Effector memory CD8-positive, alpha-beta T cell (primary cell): ENCODE data around the gene SPINT2.

ENCODE experiments used
- ATAC-seq: fragments of 150-1000 bp; cut with Tn5 transposase; replicated peaks from 2 replicates; pipeline ENCODE4 v1.10.0; 2021; ENCODE audit warnings: mild to moderate bottlenecking, moderate library complexity
- DNase-seq, 3 experiments: peaks; one replicate each; pipeline ENCODE4 v3.0.0; 2021
- H3K27ac Mint-ChIP-seq, 2 donors: one replicate each; pipeline ENCODE4 v1.8.0; 2022; ENCODE audit warnings: mild to moderate bottlenecking in 2 of 2, mixed read lengths in 2 of 2, moderate library complexity in 2 of 2
- H3K27me3 Mint-ChIP-seq, 2 donors: one replicate each; pipeline ENCODE4 v1.8.0; 2022; ENCODE audit warnings: mixed read lengths in 2 of 2
- H3K36me3 Mint-ChIP-seq: one replicate; pipeline ENCODE4 v1.8.0; 2022; ENCODE audit warnings: mild to moderate bottlenecking, moderate library complexity, mixed read lengths; ENCODE audit not compliant: insufficient read depth
- H3K4me1 Mint-ChIP-seq, 2 donors: one replicate each; pipeline ENCODE4 v1.8.0; 2022; ENCODE audit warnings: low read depth in 2 of 2, mixed read lengths in 2 of 2
- H3K4me3 Mint-ChIP-seq, 2 donors: one replicate each; pipeline ENCODE4 v1.8.0; 2022; ENCODE audit warnings: mild to moderate bottlenecking in 2 of 2, mixed read lengths in 2 of 2, moderate library complexity in 2 of 2
- H3K9me3 Mint-ChIP-seq, 2 donors: one replicate each; pipeline ENCODE4 v1.8.0; 2022; ENCODE audit warnings: mixed read lengths in 2 of 2

SPINT2 gene

DNA sequence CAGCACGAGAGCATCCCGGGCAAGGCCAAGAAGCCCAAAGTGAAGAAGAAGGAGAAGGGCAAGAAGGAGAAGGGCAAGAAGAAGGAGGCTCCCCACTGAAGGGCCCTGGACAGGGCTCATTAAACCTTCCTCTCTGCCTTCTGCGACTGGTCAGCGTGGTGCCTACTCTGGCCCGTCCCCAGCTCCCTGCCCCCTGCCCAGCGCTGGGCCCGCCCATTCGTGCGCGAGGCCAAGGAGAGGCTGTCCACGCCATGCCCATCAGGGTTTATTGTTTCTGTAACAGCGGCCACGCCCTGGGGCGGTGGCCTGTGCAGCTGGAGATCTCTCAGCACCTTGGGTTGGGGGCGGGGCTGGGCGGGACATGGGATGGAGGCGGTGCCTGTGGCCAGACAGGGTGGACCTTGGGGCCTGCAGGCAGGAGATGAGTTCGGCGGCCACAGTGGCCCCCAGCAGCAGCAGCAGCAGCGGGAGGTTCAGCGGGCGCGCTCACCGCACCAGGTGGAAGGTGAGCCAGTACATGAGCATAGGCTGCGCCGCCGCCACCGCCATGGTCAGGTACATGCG, 40.6 kb downstream of the SPINT2 start:
- ATAC-seq (no peak), DNase-seq (no peak)
- Mint-ChIP-seq H3K27ac (no peak overlapping the region), H3K4me1 (peaks cover 0 to 3% of the 10 kb centered on the region in 2 donors), H3K36me3 (peaks cover 9% of the 10 kb centered on the region), H3K9me3 (no peaks in the 10 kb centered on the region), H3K27me3 (no peaks in the 10 kb centered on the region), H3K4me3 (no peak overlapping the region)

DNA sequence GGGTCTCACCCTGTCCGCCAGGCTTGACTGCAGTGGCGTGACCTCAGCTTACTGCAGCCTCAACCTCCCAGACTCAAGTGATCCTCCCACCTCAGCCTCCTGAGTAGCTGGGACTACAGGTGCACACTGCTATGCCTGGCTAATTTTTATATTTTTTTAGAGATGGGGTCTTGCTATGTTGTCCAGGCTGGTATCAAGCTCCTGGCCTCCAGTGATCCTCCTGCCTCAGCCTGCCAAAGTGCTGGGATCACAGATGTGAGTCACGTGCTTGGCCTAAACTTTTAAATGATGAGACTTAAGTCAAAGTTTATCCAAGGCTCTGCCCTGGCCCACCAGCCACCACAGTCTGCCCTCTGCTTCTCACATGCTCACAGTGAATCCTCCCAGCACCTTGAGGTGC, 41.9 kb downstream of the SPINT2 start:
- Mint-ChIP-seq H3K9me3 (no peaks in the 10 kb centered on the region), H3K27ac (no peak overlapping the region), H3K4me1 (peaks cover 0 to 7% of the 10 kb centered on the region in 2 donors), H3K36me3 (peaks cover 9% of the 10 kb centered on the region), H3K27me3 (no peaks in the 10 kb centered on the region), H3K4me3 (no peak overlapping the region)
- no peak for ATAC-seq
- no peak for DNase-seq

DNA sequence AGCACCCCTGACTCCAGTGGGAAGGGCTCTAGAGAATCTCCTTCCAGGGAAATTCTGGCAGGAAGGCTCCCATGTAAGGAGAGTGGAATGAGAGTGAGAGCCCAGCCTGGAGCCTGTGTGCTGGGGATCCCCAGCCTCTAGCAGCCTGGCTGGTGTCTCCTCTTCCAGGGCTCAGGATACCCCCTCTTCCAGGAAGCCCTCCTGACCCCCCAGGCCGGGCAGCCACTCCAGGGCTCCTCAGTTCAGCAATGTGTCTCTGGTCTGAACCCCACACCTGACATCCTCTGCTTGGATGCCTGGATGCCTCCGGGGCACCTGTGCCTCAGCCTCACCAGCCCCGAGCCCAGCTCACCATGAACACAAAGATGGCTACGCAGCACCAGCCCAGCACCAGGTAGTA, 42.7 kb downstream of the SPINT2 start:
- no peak for ATAC-seq
- no peak for DNase-seq
- H3K4me3 Mint-ChIP-seq: no peak overlapping the region
- H3K27me3 Mint-ChIP-seq: no peaks in the 10 kb centered on the region
- no peaks in the 10 kb centered on the region for H3K9me3 Mint-ChIP-seq
- peaks cover 9% of the 10 kb centered on the region for H3K36me3 Mint-ChIP-seq
- H3K4me1 Mint-ChIP-seq: peaks cover 0 to 10% of the 10 kb centered on the region in 2 donors
- H3K27ac Mint-ChIP-seq: no peak overlapping the region

DNA sequence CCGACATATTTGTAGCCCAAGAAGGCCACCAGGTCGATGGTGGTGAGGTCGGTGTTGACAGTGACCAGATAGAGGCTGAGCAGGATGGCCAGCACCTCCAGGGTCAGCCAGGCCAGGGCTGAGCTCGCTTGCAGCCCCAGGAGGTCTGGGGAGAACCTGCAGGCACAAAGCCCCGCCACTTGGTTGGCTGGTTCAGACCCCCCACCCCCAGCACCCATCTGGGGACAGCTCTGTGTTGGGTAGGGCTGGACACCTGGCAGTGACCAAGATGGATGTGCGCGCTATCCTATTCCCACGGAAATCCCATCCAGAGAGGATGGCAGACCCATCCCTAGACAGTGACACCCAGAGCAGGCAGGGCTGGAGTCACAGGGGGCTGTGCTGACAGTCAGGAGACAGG, 43.2 kb downstream of the SPINT2 start:
- DNase-seq: no peak
- peaks cover 9% of the 10 kb centered on the region for H3K36me3 Mint-ChIP-seq

DNA sequence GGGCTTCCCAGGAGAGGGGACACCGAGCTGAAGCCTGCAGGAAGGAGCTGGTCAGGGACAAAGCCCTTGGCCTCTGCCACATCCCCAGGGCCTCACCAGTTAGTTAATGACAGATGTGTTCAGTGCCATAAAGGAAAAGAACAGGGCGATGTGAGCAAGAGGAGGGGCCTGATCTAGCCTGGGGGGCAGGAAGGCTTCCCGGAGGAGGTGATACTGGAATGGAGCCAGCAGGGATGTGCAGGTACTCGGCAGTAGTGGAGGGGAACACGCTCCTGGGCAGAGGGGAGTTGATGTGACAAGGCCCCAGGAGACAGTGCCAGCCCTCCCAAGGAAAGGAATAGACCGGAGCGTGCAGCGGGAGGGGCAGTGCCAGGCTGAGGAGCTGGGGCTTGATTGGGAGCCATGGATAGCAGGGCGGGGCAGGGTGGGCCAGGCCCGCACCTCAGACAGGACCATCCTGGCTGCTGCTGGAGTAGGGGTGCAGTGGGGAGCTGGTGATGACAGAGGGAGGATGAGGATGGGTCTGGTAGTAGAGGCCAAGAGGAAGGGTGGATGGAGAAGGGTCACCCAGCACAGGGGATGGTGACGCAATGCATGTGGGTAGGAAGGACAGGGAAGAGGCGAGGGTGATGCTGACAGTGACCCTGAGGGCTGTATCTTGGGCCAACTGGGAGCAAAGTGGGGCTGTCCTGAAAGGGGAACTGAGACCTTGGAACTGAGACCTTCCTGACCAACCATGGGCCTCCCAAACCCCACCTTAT, 43.8 kb downstream of the SPINT2 start:
- no peak for DNase-seq
- peaks cover 9% of the 10 kb centered on the region for H3K36me3 Mint-ChIP-seq
- no peaks in the 10 kb centered on the region for H3K9me3 Mint-ChIP-seq
- H3K4me3 Mint-ChIP-seq: no peak overlapping the region
- ATAC-seq: no peak
- no peak overlapping the region for H3K27ac Mint-ChIP-seq
- peaks cover 8 to 10% of the 10 kb centered on the region in 2 donors for H3K4me1 Mint-ChIP-seq
- H3K27me3 Mint-ChIP-seq: no peaks in the 10 kb centered on the region

More for the DNA sequence above, 43.2 kb downstream of the SPINT2 start:
- ATAC-seq: no peak
- no peak overlapping the region for H3K4me3 Mint-ChIP-seq
- no peaks in the 10 kb centered on the region for H3K27me3 Mint-ChIP-seq
- peaks cover 4 to 10% of the 10 kb centered on the region in 2 donors for H3K4me1 Mint-ChIP-seq
- H3K27ac Mint-ChIP-seq: no peak overlapping the region
- H3K9me3 Mint-ChIP-seq: no peaks in the 10 kb centered on the region

DNA sequence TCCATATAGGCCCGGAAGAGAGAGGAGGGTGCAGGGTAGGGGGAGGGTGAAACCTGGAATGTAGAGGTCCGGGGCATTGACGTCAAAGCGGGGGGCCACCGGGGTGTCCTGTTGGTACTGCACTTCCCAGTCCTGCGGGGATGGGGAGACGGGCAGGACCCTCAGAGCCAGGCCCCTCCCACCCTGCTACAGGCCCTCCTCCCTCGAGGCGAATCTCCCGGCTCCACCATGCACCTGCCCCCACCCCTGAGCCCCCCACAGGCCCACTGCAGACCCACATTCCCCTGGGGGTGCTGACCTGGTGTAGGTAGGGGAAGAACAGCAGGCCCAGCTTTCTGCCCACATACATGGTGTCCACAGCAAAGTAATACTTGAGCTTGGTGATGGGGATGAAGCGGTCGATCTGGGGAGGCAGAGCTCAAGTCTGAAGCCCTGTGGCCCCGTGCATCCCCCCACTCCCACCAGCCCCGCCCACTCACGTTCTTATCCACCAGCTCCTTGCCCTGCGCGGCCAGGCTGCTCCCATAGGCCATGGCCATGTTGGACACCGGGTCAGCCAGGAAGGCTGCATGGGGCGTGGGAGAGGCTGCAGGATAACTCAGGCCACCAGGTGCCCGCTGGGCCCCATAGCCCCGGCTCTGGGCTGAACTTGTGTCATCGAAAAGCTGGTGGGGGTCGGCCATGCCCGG, 44.7 kb downstream of the SPINT2 start:
- DNase-seq: no peak
- no peaks in the 10 kb centered on the region for H3K27me3 Mint-ChIP-seq
- H3K27ac Mint-ChIP-seq: no peak overlapping the region
- no peaks in the 10 kb centered on the region for H3K9me3 Mint-ChIP-seq
- peaks cover 13% of the 10 kb centered on the region in 2 donors for H3K4me1 Mint-ChIP-seq
- no peak for ATAC-seq
- no peak overlapping the region for H3K4me3 Mint-ChIP-seq
- peaks cover 6% of the 10 kb centered on the region for H3K36me3 Mint-ChIP-seq

DNA sequence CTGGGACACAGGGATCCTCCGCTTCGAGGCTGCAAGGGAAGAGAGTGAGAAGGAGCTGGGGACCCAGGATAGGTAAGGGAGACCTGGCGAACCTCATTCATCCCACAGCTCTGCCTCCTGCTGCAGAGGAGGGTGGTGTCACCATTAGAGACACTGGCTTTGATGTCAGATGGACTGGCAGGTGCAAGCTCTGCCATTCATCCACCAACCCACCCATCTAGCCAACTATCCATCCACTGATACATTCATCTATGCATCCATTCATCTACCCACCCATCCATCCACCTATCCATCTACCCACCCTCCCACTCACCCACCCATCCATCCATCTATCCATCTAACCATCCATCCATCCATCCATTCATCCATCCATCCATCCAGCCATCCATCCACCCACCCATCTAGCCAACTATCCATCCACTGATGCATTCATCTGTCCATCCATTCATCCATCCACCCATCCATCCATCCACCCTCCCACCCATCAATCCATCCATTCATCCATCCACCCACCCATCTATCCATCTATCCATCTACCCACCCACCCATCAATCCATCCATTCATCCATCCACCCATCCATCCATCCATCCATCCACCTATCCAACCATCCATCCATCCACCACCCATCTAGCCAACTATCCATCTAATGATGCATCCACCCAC, 45.4 kb downstream of the SPINT2 start:
- H3K4me1 Mint-ChIP-seq: peaks cover 13% of the 10 kb centered on the region in 2 donors
- no peak overlapping the region for H3K27ac Mint-ChIP-seq
- no peaks in the 10 kb centered on the region for H3K9me3 Mint-ChIP-seq
- no peak for DNase-seq
- H3K36me3 Mint-ChIP-seq: peaks cover 6% of the 10 kb centered on the region
- no peaks in the 10 kb centered on the region for H3K27me3 Mint-ChIP-seq
- no peak overlapping the region for H3K4me3 Mint-ChIP-seq
- no peak for ATAC-seq

DNA sequence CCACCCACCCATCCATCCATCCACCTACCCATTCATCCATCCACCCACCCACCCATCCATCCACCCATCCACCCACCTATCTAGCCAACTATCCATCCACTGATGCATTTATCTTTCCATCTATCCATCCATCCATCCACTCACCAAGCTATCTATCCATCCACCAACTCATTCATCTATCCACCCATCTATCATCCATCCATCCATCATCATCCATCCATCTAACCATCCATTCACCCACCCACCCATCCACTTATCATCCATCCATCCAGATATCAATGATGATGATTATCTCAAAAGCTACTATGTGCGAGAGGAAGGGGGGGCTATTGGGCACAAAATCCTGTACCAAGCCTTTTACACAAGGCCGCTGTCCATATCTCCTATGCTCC, 45.9 kb downstream of the SPINT2 start:
- no peak overlapping the region for H3K4me3 Mint-ChIP-seq
- peaks cover 13 to 15% of the 10 kb centered on the region in 2 donors for H3K4me1 Mint-ChIP-seq
- DNase-seq (no peak), ATAC-seq (no peak)
- H3K27ac Mint-ChIP-seq: no peak overlapping the region
- H3K9me3 Mint-ChIP-seq: no peaks in the 10 kb centered on the region
- peaks cover 9% of the 10 kb centered on the region for H3K36me3 Mint-ChIP-seq
- no peaks in the 10 kb centered on the region for H3K27me3 Mint-ChIP-seq

DNA sequence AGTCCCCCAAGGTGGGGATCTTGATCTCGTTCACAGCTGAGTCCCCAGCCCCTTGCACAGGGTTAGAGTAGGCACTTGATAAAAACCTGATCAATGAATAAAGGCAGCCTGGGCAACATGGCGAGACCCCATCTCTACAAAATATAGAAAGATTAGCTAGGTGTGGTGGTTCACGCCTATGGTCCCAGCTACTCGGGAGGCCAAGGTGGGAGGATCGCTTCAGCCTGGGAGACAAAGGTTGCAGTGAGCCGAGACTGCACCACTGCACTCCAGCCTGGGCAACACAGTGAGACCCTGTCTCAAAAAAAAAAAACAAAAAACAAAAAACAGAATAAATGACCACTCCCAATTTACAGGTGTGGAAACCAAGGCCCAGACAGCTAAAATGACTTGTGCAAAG, 46.6 kb downstream of the SPINT2 start:
- no peaks in the 10 kb centered on the region for H3K9me3 Mint-ChIP-seq

DNA sequence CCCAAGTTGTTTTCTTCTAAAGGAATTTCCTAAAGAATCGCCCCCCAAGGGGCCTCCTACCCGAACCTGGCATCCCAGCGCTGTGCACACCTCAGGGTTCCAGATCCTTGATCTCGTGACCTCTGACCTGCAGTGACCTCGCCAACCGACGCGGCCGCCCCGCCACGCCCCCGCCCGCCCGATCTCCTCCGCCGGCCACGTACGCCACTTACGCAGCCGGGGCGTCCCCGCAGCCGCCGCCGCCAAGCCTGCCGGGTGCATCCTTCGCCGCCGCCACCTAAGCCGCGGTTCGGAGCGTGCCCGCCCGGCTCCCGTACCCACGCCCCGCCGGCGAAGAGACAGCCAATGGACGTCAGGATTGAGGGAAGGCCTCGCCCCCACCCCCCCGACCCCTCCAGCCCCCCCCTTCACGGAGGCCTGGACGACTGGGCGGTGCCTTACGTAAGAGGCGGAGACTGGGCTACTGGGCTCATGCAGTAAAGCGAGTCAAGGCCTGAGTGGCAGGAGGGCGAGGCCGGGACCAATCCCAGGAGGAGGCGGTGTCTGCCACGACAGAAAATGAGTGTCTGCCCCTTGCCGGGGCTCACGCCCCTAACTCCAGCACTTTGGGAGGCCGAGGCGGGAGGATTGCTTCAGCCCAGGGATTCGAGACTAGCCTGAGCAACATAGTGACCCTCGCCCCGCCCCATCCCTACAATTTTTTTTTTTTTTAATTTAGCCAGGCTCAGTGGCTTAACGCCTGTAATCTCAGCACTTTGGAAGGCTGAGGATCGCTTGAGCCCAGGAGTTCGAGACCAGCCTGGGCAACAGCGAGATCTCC, 51.5 kb downstream of the SPINT2 start, which contains the start of gene YIF1B:
YIF1B (minus strand) TSS at position 291 of the 820 bp plus-strand sequence; CDS start at position 261, 30 bp downstream.
- Mint-ChIP-seq H3K27me3 (no peaks in the 10 kb centered on the region), H3K36me3 (peaks cover 11% of the 10 kb centered on the region), H3K4me3 (peak within 1 kb of the TSS; percentile 82 to 83), H3K27ac (peak within 1 kb of the TSS; percentile 97 to 98), H3K4me1 (peaks cover 34 to 37% of the 10 kb centered on the region in 2 donors), H3K9me3 (no peaks in the 10 kb centered on the region)
- ATAC-seq: peak; percentile 85
- DNase-seq: peak; percentile 94 to 95 (median 94)

More for the DNA sequence above, 46.6 kb downstream of the SPINT2 start:
- no peak overlapping the region for H3K27ac Mint-ChIP-seq
- ATAC-seq: no peak
- no peak for DNase-seq
- H3K27me3 Mint-ChIP-seq: no peaks in the 10 kb centered on the region
- H3K4me3 Mint-ChIP-seq: no peak overlapping the region
- peaks cover 13 to 16% of the 10 kb centered on the region in 2 donors for H3K4me1 Mint-ChIP-seq
- peaks cover 10% of the 10 kb centered on the region for H3K36me3 Mint-ChIP-seq

DNA sequence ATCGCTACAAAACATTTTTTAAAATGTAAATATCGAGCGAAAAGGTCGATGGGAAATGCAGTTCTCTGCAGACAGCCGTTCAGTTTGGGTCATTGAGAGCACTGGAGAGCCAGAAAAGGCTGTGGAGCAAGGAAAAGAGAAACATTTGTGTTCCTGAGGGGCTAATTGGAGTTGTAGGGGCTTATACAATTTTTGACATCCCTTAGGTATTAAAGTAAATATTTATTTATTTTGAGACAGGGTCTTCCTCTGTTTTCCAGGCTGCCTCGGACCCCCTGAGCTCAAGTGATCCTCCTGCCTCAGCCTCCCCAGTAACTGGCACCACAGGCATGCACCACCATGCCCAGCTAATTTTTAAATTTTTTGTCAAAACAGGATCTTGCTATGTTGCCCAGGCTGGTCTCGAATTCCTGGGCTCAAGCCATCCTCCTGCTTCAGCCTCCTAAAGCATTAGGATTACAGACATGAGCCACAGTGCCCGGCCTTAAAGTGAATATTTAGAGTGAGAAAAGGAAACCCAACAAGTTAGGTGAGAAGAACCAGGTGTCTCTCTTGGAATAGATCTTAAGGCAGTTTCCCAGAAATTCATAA, 52.2 kb downstream of the SPINT2 start:
- Mint-ChIP-seq H3K4me3 (peak overlapping the region; percentile 82 to 83), H3K27me3 (no peaks in the 10 kb centered on the region), H3K4me1 (peaks cover 41 to 42% of the 10 kb centered on the region in 2 donors), H3K36me3 (peaks cover 13% of the 10 kb centered on the region), H3K9me3 (no peaks in the 10 kb centered on the region), H3K27ac (peak overlapping the region; percentile 97 to 98)
- no peak for DNase-seq
- peak; percentile 14 for ATAC-seq

DNA sequence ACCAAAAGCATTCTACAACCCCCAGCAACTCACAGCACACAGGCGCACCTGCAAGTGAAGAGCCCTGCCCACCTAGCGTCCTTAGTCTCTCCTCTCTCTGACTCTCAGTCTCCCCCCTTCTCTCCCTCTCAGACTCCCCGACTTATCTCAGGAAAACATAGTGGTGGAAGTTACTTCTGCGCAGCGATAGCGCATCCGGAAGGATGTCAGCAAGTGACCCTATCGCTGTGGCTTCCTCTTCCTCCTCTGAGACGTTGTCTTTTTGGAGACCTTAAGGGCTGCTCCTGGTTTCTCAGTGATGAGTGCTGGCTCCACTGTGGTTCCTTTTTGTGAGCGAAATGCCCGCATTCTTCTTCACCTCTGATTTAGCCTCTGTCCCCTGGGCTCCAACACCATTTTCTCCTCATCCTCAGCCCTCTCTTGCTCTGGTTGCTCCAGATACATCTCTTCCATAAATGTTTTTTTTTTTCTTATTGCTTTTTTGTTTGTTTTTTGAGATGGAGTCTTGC, 52.8 kb downstream of the SPINT2 start:
- Mint-ChIP-seq H3K9me3 (no peaks in the 10 kb centered on the region), H3K27me3 (no peaks in the 10 kb centered on the region), H3K36me3 (peaks cover 15% of the 10 kb centered on the region), H3K4me1 (peaks cover 42 to 46% of the 10 kb centered on the region in 2 donors), H3K4me3 (peak overlapping the region; percentile 82 to 83), H3K27ac (peak overlapping the region; percentile 97 to 98)
- DNase-seq (peak; percentile 3 to 13 (median 8)), ATAC-seq (no peak)
